HL-60 (cell line): ENCODE results near the gene CLEC4M.

Experiments
- DNase-seq, 2 experiments: peaks; one replicate each; pipeline ENCODE4 v3.0.0-alpha.2; 2010 to 2020; ENCODE audit warnings: low read depth in 1 of 2, low spot score in 1 of 2
- H3K27ac ChIP-seq: fragments of 250-450 bp; sonication (Bioruptor Pico); replicated peaks from 2 replicates; pipeline ENCODE4 v1.5.1; 2020; ENCODE audit warnings: mild to moderate bottlenecking, moderate library complexity
- H3K27me3 ChIP-seq: fragments of 250-450 bp; sonication (Bioruptor Pico); 2 replicates; pipeline ENCODE4 v1.5.1; 2021; ENCODE audit warnings: mild to moderate bottlenecking, moderate library complexity; ENCODE audit not compliant: insufficient read depth, poor library complexity, severe bottlenecking
- H3K4me3 ChIP-seq: replicated peaks from 2 replicates; pipeline ENCODE4 v1.5.1; 2011; ENCODE audit warnings: mild to moderate bottlenecking, control low read depth, low read length; ENCODE audit not compliant: insufficient read depth
- CTCF ChIP-seq: IDR thresholded peaks from one replicate; pipeline ENCODE4 v1.5.1; 2011; ENCODE audit warnings: low read length, control low read depth, inconsistent platforms; ENCODE audit not compliant: insufficient read depth
- GABPA ChIP-seq: IDR thresholded peaks from 2 replicates; pipeline ENCODE4 v1.6.1; 2012; ENCODE audit warnings: low read depth
- POLR2AphosphoS5 ChIP-seq: IDR thresholded peaks from 2 replicates; pipeline ENCODE4 v1.6.1; 2012; ENCODE audit warnings: low read depth
- REST ChIP-seq: IDR thresholded peaks from 2 replicates; pipeline ENCODE4 v1.6.1; 2012; ENCODE audit warnings: low read depth; ENCODE audit not compliant: insufficient replicate concordance
- SPI1 ChIP-seq: IDR thresholded peaks from 2 replicates; pipeline ENCODE4 v1.6.1; 2012; ENCODE audit warnings: low read depth, mild to moderate bottlenecking, borderline replicate concordance

Gene CLEC4M

GRCh38 chr19:7783991-7784423 is 21.0 kb downstream of the CLEC4M start:
- peaks cover 8% of the 10 kb centered on the region for H3K27me3 ChIP-seq

DNA sequence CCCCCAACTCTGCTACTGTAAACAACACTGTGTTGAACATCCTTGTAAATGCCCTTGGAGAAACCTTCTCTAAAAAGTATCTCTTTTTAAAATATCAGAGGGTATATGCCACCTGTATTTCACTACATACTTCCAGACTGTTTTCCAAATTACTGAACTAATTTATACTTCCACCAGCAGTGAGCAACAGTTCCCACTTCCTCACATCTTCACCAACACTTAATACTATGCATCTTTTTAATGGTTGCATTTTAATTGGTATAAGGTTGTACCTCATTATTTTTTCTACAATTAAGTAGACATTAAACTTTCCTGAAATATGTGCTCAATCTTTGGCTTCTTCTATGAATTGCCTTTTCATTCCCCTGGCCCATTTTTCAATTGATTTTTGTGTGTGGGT is 21.8 kb downstream of the CLEC4M start:
- Histone ChIP-seq H3K27ac (no peak overlapping the region), H3K4me3 (no peak overlapping the region), H3K27me3 (peaks cover 15% of the 10 kb centered on the region)
- no peak for DNase-seq
- TF ChIP-seq REST (no peak), POLR2AphosphoS5 (no peak), CTCF (no peak), GABPA (no peak), SPI1 (no peak)

More at GRCh38 chr19:7783991-7784423, 21.0 kb downstream of the CLEC4M start:
- peak; percentile 81 to 88 for DNase-seq
- Histone ChIP-seq H3K27ac (no peak overlapping the region), H3K4me3 (no peak overlapping the region)
- no peak for TF ChIP-seq CTCF
- TF ChIP-seq REST, result peak; percentile 86

DNA sequence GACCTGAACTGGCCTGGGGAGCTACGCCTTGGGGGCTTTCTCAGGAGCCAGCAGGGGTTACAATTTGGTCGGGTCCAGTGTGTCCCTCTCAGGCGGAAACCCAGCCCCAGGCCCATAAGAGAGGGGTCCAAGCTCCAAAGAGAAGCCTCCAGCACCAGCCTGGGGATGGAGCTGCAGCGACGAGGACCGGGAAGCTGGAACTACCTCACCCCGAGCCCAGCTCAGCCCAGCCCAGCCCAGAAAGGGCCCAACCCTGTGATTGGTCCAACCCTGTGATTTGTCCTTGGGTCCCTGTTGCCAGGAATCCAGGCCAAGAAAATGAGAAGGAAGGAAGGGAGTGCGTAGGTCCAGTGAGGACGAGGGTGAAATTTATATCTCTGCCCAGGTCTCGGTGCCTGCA is 24.1 kb downstream of the CLEC4M start:
- no peak for DNase-seq
- Histone ChIP-seq H3K4me3 (no peak overlapping the region), H3K27ac (no peak overlapping the region), H3K27me3 (peaks cover 15% of the 10 kb centered on the region)
- no peak for TF ChIP-seq POLR2AphosphoS5
- TF ChIP-seq SPI1, result no peak
- TF ChIP-seq REST, result no peak
- no peak for TF ChIP-seq GABPA
- no peak for TF ChIP-seq CTCF
